Measurements from ENCODE around the gene TNNT3. TPM values are rescaled to one million over a fixed set of nuclear protein-coding genes. Genes with fewer than 3 reads are reported as not detected.

Gene TNNT3
- not detected in 2 replicates for total RNA-seq

DNA sequence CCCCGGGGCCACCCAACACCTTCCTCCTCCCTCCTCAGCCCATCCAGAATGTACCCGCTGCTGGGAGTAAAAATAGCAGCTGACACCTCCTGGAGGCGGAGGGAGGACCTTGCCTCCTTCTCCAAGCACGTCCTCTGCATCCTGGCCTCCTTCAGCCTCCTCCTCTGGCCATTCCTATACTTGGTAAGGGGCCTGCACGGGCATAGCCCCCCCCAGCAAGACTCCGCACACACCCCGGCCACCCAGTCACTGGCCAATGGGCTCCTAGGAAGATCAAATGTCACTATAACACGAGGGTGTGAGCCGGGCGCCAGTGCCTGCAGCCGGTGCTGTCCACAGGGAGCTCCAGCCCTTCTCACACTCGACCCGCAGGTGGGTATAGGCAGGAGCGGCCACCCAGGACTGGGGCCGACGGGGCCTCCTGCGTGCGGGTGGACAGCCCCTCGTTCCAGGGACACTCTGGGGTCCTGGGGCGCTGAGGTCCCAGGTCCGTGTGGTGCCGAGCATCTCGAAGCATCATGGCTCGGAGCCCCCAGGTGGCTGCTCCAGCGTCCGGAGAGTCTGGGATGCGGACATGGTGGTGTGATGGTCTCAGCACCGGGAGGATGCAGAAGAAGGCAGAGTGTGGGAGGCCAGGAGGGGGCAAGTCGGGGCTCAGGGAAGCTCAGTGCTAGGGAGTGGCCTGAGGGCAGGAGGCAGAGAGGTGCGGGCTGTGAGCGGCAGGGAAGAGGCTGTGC lies at the start of gene TNNT3:
Gene TNNT3, plus strand, starts transcription at position 313 of the 737 bp plus-strand sequence. CDS start 3,172 bp downstream, outside the sequence.

DNA sequence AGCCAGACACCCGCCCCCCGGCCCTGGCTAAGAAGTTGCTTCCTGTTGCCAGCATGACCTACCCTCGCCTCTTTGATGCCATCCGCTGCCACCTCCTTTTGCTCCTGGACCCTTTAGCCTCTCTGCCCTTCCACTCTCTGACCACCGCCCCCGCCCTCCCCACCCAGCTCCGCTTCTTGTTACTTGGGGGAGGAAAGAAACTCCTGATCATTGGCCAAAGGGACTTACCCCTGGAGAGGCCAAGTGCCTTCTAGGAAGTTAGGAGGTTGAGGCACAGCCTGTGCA lies 27.7 kb upstream of the TNNT3 start, which contains the start of gene PRR33:
Gene PRR33, minus strand, starts transcription at position 65 of the 285 bp plus-strand sequence. CDS start 1,311 bp downstream, outside the sequence.

DNA sequence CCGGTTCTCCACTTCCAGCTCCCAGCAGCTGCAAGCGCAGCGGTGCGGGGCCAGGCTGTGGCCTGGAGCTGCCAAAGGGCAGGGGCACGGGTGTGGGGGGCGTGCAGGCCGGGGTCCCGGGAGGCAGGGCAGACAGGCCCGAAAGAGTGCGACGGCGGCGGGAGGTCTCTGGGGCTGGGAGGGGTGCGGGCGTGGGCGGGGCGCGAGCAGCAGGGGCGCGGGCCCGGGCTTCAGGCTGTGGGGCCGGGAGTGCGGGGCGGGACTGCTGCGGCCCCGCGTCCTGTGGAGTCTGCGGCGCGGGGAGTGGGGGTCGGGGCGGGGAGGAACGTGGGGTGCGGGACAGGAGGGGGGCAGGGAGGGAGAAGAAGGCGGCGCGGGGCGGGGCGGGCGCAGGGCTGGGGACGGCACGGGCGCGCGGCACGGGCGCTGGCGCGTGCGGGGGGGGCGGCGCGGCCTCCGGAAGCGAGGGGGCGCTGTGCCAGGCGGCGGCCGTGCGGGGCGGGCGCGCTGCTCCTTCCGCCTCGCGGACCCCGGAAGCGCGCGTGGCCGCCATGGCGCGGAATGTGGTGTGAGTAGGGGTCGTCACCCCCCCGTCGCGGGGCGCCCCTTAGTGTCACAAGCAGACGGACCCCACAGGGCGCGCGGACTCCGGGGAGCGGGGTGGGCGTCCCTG lies 27.4 kb downstream of the TNNT3 start, which contains the start of gene MRPL23:
Gene MRPL23, plus strand, starts transcription at position 521 of the 673 bp plus-strand sequence. Its CDS starts 31 bp downstream, at position 552.

Other genes with a start within 250 kb of the TNNT3 start
- not detected in 2 replicates for gene KRTAP5-6, start 222.5 kb upstream of the TNNT3 start, total RNA-seq
- 0.89 and 1.5 TPM in 2 replicates for gene IFITM10, start 169.1 kb upstream of the TNNT3 start, total RNA-seq
- gene CTSD, start 155.8 kb upstream of the TNNT3 start, total RNA-seq, result 125 and 288 TPM in 2 replicates
- gene SYT8, start 84.7 kb upstream of the TNNT3 start, total RNA-seq, result not detected in 2 replicates
- not detected in 2 replicates for gene TNNI2, start 80.7 kb upstream of the TNNT3 start, total RNA-seq
- gene LSP1, start 66.6 kb upstream of the TNNT3 start, total RNA-seq, result 0.33 and 0.62 TPM in 2 replicates
- not detected in 2 replicates for gene PRR33, start 27.8 kb upstream of the TNNT3 start, total RNA-seq
- 229 and 349 TPM in 2 replicates for gene MRPL23, start 27.6 kb downstream of the TNNT3 start, total RNA-seq
- gene H19, start 78.1 kb downstream of the TNNT3 start, total RNA-seq, result 0.50 and 0.55 TPM in 2 replicates
- gene IGF2, start 219.7 kb downstream of the TNNT3 start, total RNA-seq, result 0.11 and 0.25 TPM in 2 replicates
- not detected in 2 replicates for gene INS, start 241.5 kb downstream of the TNNT3 start, total RNA-seq

Measured in uterine smooth muscle cell (primary cell).